Effector CD8-positive, alpha-beta T cell (primary cell): ENCODE measurements around the gene MYBBP1A.
"Not testable (repeated sequence)": the region's sequence is repeated elsewhere in the genome, so short reads cannot be mapped to it uniquely, and the experiment has no call there.

Experiments
- DNase-seq: peaks from one replicate; lab custom pipeline; 2025; lab: John Stamatoyannopoulos, UW

Gene MYBBP1A

GRCh38 chr17:4590981-4591453, 35.8 kb upstream of the MYBBP1A start:
- DNase-seq = no peak

GRCh38 chr17:4590042-4590441, 34.9 kb upstream of the MYBBP1A start:
- not testable (repeated sequence) for DNase-seq

- DNase-seq = no peak
Observed at GRCh38 chr17:4588898-4589625, 33.9 kb upstream of the MYBBP1A start.

- DNase-seq = no peak
Observed at GRCh38 chr17:4588391-4588790, 33.2 kb upstream of the MYBBP1A start.

GRCh38 chr17:4587803-4588202, 32.6 kb upstream of the MYBBP1A start:
- no peak for DNase-seq

GRCh38 chr17:4587195-4587594, 32.0 kb upstream of the MYBBP1A start:
- DNase-seq = no peak

GRCh38 chr17:4586043-4586442, 30.9 kb upstream of the MYBBP1A start:
- DNase-seq = no peak

- no peak for DNase-seq
Observed at GRCh38 chr17:4585638-4585994, 30.4 kb upstream of the MYBBP1A start.

DNA sequence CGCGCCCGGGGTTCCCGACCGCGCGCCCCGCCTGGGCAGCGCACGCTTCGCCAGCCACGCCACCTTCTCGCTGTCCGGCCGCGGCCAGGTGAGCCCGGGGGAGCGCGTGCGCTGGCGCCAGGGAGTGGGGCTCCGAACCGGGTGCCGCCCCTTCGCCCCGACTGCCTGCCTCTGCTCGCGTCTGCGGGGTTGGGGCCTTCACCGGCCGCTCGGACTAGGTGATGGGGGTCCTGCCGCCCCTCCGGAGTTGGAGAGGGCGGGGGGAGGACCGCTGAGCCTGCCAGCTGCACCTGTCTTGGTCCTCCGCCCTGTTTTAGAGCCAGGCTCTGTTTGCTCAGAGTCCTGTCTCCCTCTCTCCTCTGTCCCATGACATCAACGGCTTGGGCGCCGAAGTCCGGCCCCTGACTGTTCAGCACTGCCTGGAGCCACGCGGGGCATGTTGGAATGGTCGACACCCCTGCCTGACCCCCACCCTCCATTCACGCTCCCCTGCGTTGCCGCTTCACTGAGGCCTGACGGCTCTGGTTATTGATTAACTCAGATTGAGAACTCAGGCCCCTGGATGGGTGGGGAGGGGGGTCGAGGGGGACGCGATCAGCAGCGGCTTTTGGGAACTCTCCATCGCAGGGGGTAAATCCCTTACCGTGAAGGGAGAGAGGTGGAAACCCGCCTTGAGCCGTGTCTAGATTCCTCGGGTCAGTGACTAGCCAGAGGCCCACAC, 29.9 kb upstream of the MYBBP1A start:
- DNase-seq = no peak

DNA sequence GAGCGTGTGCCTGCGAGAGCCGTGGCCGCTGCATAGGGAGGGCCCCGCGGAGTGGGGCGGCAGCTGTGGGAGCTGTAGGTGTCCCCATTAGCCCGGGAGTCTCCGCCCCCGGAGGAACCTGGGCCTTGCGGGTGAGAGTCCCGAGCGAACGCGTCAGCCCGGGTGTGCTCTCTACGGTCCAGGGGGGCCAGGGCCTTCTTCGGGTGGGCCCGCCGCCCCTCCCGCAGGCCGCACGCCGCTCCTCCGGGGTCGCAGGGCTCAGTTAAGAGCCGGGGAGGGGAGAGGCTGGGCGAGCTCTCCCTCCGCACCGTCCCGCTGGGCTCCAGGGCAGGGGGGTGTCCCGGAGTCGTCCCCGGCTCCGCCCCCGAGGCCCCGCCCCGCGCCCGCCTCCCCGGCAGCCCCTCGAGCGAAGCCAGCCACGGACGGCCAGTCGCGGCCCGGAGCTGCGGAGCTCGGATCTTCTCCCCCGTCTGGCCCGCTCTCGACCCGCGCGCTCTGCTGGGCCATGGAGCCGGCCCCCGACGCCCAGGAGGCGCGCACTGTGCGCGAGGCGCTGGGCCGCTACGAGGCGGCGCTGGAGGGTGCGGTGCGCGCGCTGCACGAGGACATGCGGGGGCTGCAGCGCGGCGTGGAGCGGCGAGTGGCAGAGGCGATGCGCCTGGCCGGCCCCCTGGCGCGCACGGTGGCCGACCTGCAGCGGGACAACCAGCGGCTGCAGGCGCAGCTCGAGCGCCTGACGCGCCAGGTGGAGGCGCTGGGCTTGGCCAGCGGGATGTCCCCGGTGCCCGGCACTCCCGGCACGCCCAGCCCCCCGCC, 29.1 kb upstream of the MYBBP1A start, which contains the start of gene SMTNL2:
Gene SMTNL2 (plus strand): TSS at position 429 of the 816 bp plus-strand sequence. CDS start 77 bp downstream, at position 506.
- no peak for DNase-seq

- no peak for DNase-seq
Observed at GRCh38 chr17:4583782-4584100, 28.6 kb upstream of the MYBBP1A start.

DNA sequence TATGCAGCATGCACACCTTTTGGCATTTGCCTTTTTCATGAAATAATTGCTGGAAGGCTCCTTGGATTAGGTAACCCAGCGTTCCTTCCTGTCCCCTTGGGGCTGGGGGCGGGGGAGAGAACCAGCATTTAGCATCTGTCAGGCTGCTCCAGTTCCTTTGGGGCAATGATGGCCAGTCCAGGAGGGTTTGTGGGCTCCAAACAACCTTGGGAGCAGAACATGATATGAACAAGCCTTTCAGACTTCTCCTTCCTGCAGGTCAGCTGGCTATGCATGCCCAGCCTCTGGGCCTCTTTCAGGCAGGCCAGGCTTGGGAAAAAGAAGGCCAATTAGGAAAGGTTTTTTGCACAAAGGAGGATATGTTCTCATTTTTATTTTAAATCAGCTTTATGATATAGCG, 28.0 kb upstream of the MYBBP1A start:
- DNase-seq = no peak

DNA sequence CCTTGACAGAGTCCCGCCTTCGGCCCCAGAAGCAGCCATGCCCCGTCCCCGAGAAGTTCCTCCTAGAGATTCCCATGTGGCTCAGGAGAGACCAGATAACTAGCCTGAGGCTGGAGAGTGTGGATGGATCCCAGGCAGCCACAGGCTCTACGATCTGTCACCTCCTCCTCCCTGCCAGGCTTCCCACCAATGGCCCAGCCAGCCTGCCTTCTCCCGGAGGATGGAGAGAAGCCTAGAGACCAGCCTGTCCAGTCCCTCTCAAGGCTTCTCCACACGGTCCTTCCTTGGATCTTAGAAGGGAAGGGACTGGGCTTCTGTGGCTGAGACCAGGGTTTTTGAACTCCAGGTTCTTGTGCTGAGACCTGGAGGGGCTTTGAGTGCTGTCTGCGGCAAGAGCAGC, 27.5 kb upstream of the MYBBP1A start:
- no peak for DNase-seq

DNA sequence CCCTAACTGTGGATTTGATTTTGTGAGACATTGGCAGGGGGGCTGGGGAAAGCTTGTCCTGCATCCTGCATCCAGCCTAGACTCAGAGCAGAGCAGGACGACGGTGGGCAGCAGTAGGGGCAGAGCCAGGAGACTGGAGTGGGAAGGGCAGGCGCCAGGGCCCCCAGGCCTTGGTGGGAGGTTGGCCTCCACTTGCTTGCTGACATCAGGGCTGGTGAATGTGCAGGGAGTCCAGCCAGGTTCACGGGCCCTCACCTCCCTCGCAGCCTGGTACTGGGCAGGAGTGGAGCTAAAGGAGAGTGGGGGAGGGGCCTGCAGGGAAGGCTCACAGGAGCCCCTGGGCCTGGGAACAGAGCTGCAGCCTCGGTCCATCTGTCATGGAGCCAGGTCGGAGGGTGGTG, 26.9 kb upstream of the MYBBP1A start:
- DNase-seq = no peak

DNA sequence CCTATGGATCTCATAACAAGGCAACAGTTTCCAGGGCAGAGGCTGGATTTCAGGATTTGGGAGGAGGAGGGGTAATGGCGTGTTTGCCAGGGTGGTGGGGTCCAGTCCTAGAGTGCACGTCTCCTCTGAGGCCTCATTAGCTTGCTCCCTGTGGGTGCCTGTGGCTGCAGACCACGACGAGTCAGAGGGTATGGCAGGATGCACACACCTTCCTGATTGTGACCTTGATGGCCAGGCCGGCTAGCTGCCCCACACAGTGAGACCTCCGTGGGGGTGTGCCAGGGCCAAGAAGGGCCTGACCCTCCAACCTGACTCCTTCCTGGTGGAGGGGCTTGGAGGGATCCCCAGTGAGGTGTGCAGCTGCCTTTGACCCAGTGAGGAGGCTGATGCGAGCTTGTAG, 25.1 kb upstream of the MYBBP1A start:
- DNase-seq = no peak

GRCh38 chr17:4579678-4580077, 24.5 kb upstream of the MYBBP1A start:
- no peak for DNase-seq

GRCh38 chr17:4578349-4578748, 23.2 kb upstream of the MYBBP1A start:
- DNase-seq = not testable (repeated sequence)

GRCh38 chr17:4577386-4577993, 22.3 kb upstream of the MYBBP1A start:
- no peak for DNase-seq

DNA sequence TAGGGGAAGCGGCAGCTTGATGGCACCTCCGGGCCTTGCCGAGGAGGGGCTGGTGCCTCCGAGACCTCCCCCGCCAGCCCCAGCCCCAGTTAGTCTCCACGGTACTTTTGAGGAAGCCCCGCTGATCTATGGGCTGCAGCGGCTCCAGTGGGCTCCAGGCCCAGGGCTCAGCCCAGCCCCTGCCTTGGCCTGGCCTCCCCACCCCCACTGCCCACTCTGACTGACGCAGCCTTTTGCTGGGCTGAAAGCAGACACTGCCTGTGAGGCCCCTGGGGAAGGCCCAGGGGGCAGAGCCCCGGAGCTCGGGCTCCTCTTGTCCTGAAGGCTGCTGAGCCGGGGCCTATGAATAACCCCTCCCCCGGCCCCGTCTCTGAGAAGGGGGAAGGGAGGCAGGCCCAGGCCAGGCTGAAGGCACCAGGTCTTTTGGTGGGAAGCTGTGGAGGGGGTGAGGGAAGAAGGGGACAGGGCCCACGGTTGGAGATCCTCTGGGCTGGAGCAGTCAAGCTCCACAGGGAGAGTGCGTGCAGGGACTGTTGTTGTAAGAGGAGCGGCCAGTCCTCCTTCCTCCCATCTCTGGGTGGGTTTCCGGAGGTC, 21.6 kb upstream of the MYBBP1A start:
- DNase-seq = no peak

DNA sequence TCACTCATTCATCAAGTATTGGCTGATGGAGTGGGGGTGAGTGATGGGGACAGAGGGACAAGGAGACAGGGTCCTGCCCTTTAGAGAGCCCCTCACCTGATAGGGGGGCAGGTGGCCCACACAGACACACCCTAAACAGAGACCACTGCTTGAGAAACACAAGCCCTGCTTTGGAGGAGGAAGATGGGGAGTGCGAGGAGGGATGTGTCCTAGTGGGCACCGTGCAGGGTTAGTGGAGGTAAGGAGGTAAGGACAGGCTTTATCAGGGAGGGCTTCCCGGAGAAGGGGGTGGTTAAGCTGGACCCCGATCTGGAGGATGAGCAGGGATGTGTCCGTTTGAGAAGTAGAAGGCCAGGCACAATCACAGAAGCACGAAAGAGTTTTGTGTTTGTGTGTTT, 21.0 kb upstream of the MYBBP1A start:
- no peak for DNase-seq

DNA sequence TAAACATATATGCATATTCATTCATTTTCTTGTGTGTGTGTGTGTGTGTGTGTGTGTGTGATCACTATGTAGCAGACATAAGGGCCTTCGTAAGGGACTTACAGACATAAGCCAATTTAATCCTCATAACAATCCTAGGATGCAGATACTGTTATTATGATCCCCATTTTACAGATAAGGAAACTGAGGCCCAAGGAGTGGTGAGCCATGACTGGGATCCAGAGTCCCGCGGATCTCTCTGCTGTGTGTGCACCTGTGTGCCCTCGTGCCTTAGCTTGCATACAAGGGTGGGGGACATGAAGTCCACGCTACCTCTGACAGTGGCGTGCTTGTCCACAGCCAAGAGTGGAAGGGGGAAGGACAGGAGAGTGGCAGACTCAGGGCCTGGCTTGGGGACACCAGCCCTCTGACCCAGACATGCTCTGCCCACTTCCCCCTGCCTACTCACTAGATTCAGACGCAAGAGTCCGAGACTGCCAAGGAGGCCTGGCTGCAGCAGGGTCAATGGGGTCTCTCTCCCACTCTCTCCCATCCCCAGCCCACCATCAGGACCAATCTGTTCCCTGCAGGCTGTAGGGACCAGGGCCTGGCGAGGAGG, 19.4 kb upstream of the MYBBP1A start:
- DNase-seq = no peak
